ENCODE data around the gene TAF1B. TPM values are rescaled to one million over a fixed set of nuclear protein-coding genes. Genes with fewer than 3 reads are reported as not detected.
A peak's percentile ranks its signal among the peaks of the same experiment; 100 is the strongest.

Gene TAF1B
- total RNA-seq, 2 donors from 2014 or later = 14.8 to 16.0 TPM

DNA sequence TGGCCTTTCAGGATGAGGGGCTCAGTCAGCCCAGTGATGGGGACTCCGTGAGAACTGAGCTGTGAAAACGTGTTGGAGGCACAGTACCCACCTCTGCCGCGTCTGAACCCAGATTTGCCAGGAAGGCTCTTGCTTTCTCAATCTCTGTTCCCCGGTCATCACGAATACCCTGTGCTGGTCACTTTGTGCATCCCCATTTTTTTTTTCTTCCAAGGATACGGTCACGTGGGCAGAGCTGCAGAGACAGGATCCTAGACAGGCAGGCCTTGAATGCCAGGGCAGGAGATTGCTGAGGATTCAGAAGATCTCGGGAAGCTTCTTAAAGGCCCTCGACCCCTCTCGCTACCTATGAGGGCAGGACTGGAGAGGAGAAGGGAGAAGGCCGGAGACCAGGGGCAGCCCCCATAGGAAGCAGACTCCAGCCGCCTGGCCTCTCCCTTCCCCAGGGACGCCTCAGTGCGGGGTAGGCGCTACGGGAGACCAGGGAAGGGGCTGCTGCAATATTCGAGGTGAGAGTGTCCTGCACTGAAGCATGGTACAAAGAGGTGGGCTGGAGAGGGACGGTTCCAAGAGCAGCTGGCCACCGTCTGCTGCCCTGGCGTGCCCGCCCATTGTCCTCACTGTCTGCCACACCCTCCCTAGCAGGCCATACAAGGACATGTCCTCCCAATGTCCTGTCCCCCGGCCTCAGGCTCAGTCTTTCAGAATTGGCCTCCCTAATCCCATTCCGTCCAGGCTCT is 29.0 kb upstream of the TAF1B start:
- H3K4me3 ChIP-seq = no peak overlapping the region
- 64% methylated on average over 22 of the region's 24 CpGs for WGBS
- TF ChIP-seq POLR2A (IDR thresholded peaks at IDR 0.05) (no peak), POLR2AphosphoS5 (IDR thresholded peaks at IDR 0.05) (no peak), CTCF (IDR thresholded peaks at IDR 0.05) (peak in 1 of 4 experiments; percentile 23)
- H3K27me3 ChIP-seq (replicated peaks; ENCODE audit: insufficient read depth) = no peaks in the 10 kb centered on the region
- no peaks in the 10 kb centered on the region for H3K9me3 ChIP-seq
- intact Hi-C loops (cut with DNase I) = loop anchor here (2.0 to 10.0 kb wide), 2 partner anchors 171 to 233 kb away; no protein-coding TSS in a partner anchor
- H3K4me1 ChIP-seq (replicated peaks) = peaks cover 4% of the 10 kb centered on the region
- no peak overlapping the region for H3K27ac ChIP-seq
- no peaks in the 10 kb centered on the region for H3K36me3 ChIP-seq
- no peak for DNase-seq (ENCODE audit: low spot score)

- TF ChIP-seq POLR2A (IDR thresholded peaks at IDR 0.05) (no peak), CTCF (IDR thresholded peaks at IDR 0.05) (no peak), POLR2AphosphoS5 (IDR thresholded peaks at IDR 0.05) (no peak)
- Histone ChIP-seq H3K9me3 (no peaks in the 10 kb centered on the region), H3K36me3 (no peaks in the 10 kb centered on the region), H3K27me3 (replicated peaks; ENCODE audit: insufficient read depth) (no peaks in the 10 kb centered on the region), H3K4me1 (replicated peaks) (no peaks in the 10 kb centered on the region), H3K4me3 (no peak overlapping the region), H3K27ac (no peak overlapping the region)
- WGBS = 100% methylated on average over 4 of the region's 4 CpGs
- no peak for DNase-seq (ENCODE audit: low spot score)
- intact Hi-C loops (cut with DNase I) = loop anchor here (2.0 to 10.0 kb wide), 2 partner anchors 170 to 232 kb away; no protein-coding TSS in a partner anchor
Observed at GRCh38 chr2:9815076-9815475, 28.2 kb upstream of the TAF1B start.

- TF ChIP-seq CTCF (IDR thresholded peaks at IDR 0.05) (no peak), POLR2A (IDR thresholded peaks at IDR 0.05) (no peak), POLR2AphosphoS5 (IDR thresholded peaks at IDR 0.05) (no peak)
- H3K4me1 ChIP-seq (replicated peaks) = no peaks in the 10 kb centered on the region
- intact Hi-C loops (cut with DNase I) = loop anchor here (2.0 to 10.0 kb wide), 2 partner anchors 169 to 231 kb away; no protein-coding TSS in a partner anchor
- H3K27me3 ChIP-seq (replicated peaks; ENCODE audit: insufficient read depth) = no peaks in the 10 kb centered on the region
- DNase-seq (ENCODE audit: low spot score) = no peak
- no peaks in the 10 kb centered on the region for H3K9me3 ChIP-seq
- WGBS = 85% methylated on average over 17 of the region's 17 CpGs
- H3K4me3 ChIP-seq = no peak overlapping the region
- no peak overlapping the region for H3K27ac ChIP-seq
- no peaks in the 10 kb centered on the region for H3K36me3 ChIP-seq
Observed at GRCh38 chr2:9815844-9816279, 27.4 kb upstream of the TAF1B start.

DNA sequence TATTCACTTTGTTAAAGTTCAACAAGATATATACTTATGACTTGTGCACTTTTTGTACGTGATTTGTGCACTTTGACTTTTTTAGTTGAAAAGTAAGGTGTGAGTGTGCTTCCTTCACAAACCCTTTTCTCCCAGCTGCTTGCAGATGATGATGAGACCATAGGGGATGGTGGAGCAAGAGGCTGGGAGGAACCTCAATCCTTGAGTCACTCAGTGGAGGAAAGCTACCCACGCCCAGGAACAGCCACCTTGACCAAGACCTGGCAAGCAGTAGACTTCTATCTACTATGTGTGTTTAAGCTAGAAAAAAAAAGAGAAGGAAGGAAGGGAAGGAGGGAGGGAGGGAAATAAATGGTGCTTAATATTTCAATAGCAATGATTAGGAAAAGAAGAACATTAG is 25.2 kb upstream of the TAF1B start:
- no peak for DNase-seq (ENCODE audit: low spot score)
- intact Hi-C loops (cut with DNase I) = loop anchor here (10.0 kb wide), 1 partner anchor 167 kb away; no protein-coding TSS in a partner anchor
- WGBS = 89% methylated on average over 2 of the region's 2 CpGs
- H3K4me1 ChIP-seq (replicated peaks) = no peaks in the 10 kb centered on the region
- H3K27me3 ChIP-seq (replicated peaks; ENCODE audit: insufficient read depth) = no peaks in the 10 kb centered on the region
- no peaks in the 10 kb centered on the region for H3K36me3 ChIP-seq
- no peak overlapping the region for H3K4me3 ChIP-seq
- TF ChIP-seq CTCF (IDR thresholded peaks at IDR 0.05) = no peak
- no peak for TF ChIP-seq POLR2A (IDR thresholded peaks at IDR 0.05)
- no peak for TF ChIP-seq POLR2AphosphoS5 (IDR thresholded peaks at IDR 0.05)
- no peak overlapping the region for H3K27ac ChIP-seq
- H3K9me3 ChIP-seq = no peaks in the 10 kb centered on the region

GRCh38 chr2:9819551-9819950 is 23.7 kb upstream of the TAF1B start:
- H3K4me1 ChIP-seq (replicated peaks) = no peaks in the 10 kb centered on the region
- H3K4me3 ChIP-seq = no peak overlapping the region
- intact Hi-C loops (cut with DNase I) = loop anchor here (10.0 kb wide), 1 partner anchor 165 kb away; no protein-coding TSS in a partner anchor
- TF ChIP-seq CTCF (IDR thresholded peaks at IDR 0.05) (no peak), POLR2A (IDR thresholded peaks at IDR 0.05) (no peak), POLR2AphosphoS5 (IDR thresholded peaks at IDR 0.05) (no peak)
- H3K9me3 ChIP-seq = no peaks in the 10 kb centered on the region
- H3K36me3 ChIP-seq = no peaks in the 10 kb centered on the region
- 96% methylated on average over 13 of the region's 13 CpGs for WGBS
- DNase-seq (ENCODE audit: low spot score) = no peak
- H3K27ac ChIP-seq = no peak overlapping the region
- no peaks in the 10 kb centered on the region for H3K27me3 ChIP-seq (replicated peaks; ENCODE audit: insufficient read depth)

Data from prostate gland (tissue), 2 donors.